Small intestine (tissue), 7 donors: ENCODE results near the gene WDR53. TPM values are rescaled to one million over a fixed set of nuclear protein-coding genes. Genes with fewer than 3 reads are reported as not detected.
"Not testable (repeated sequence)": the region's sequence is repeated elsewhere in the genome, so short reads cannot be mapped to it uniquely, and the experiment has no call there.

Experiments used
- DNase-seq, 2 donors: peaks; one replicate each; pipeline versions ENCODE4 v3.0.0 to v3.0.0-alpha.2; 2013
- FAIRE-seq: peaks from 2 replicates; lab custom pipeline; 2012; peaks lifted over from hg19 to GRCh38; lab: Jason Lieb, UNC
- H3K27ac ChIP-seq, 3 donors: one replicate each; pipeline ENCODE4 v1.5.1; 2013; ENCODE audit warnings: low read length in 2 of 3, mild to moderate bottlenecking in 2 of 3, control low read depth in 1 of 3, inconsistent platforms in 1 of 3, low read depth in 1 of 3, moderate library complexity in 1 of 3
- H3K27me3 ChIP-seq, 3 donors: one replicate each; pipeline ENCODE4 v1.6.1; 2013; ENCODE audit warnings: low read length in 3 of 3, inconsistent platforms in 1 of 3; ENCODE audit not compliant: control insufficient read depth in 3 of 3, insufficient read depth in 3 of 3
- H3K36me3 ChIP-seq, 3 donors: one replicate each; pipeline ENCODE4 v1.6.1; 2013; ENCODE audit warnings: low read length in 3 of 3, inconsistent platforms in 1 of 3, low read depth in 1 of 3, mild to moderate bottlenecking in 1 of 3, moderate library complexity in 1 of 3; ENCODE audit not compliant: control insufficient read depth in 3 of 3, insufficient read depth in 2 of 3
- H3K4me1 ChIP-seq, 3 donors: one replicate each; pipeline ENCODE4 v1.6.1; 2013; ENCODE audit warnings: low read length in 2 of 3, inconsistent platforms in 1 of 3, low read depth in 1 of 3, mild to moderate bottlenecking in 1 of 3, moderate library complexity in 1 of 3; ENCODE audit not compliant: control insufficient read depth in 3 of 3, insufficient read depth in 2 of 3
- H3K4me3 ChIP-seq, 3 donors: one replicate each; pipeline ENCODE4 v1.5.1; 2013; ENCODE audit warnings: low read length in 3 of 3, control low read depth in 1 of 3, inconsistent platforms in 1 of 3, low read depth in 1 of 3, mild to moderate bottlenecking in 1 of 3, moderate library complexity in 1 of 3
- H3K9me3 ChIP-seq, 2 donors: one replicate each; pipeline ENCODE4 v1.6.1; 2013; ENCODE audit warnings: low read depth in 1 of 2, low read length in 1 of 2; ENCODE audit not compliant: control insufficient read depth in 2 of 2, insufficient read depth in 1 of 2
- WGBS, 3 donors: extraction: QIAGEN DNeasy Blood & Tissue Kit; methylation state at CpG; one replicate each; pipeline ENCODE4 v1.1.7; 2013; 5-methylcytosine and 5-hydroxymethylcytosine counted together
- polyA plus RNA-seq, 4 donors: library from polyadenylated mRNA; stranded (reverse) in 3 of 4; unstranded in 1 of 4; fragments of 200-250 nt in 3 of 4; fragments of 120-200 nt in 1 of 4; gene quantifications; one replicate each; pipeline versions ENCODE4 v1.2.1 to v1.2.3, GENCODE V29; 2013
- donor health status: healthy with polysubstance abuse.
- donor health status: control.
- donor health status: control.
- donor health status: Bipolar disorder and iron deficiency.
- donor health status: healthy.

The WDR53 gene
- polyA plus RNA-seq, 4 donors = 5.4 to 9.8 (median 8.1) TPM

GRCh38 chr3:196555295-196555694, 13.1 kb downstream of the WDR53 start:
- H3K27me3 ChIP-seq = no peaks in the 10 kb centered on the region
- WGBS, 3 donors = 87 to 95% (median 93%) methylated on average over 3 of the region's 3 CpGs
- DNase-seq (no peak), FAIRE-seq (no peak)
- H3K4me3 ChIP-seq = no peak overlapping the region
- H3K4me1 ChIP-seq = no peaks in the 10 kb centered on the region
- peaks cover 0 to 4% of the 10 kb centered on the region in 2 donors for H3K9me3 ChIP-seq
- H3K27ac ChIP-seq = no peak overlapping the region
- H3K36me3 ChIP-seq = peaks cover 0 to 5% (median 0%) of the 10 kb centered on the region in 3 donors

- no peak overlapping the region for H3K27ac ChIP-seq
- H3K27me3 ChIP-seq = no peaks in the 10 kb centered on the region
- 73 to 83% (median 74%) methylated on average over 3 of the region's 3 CpGs for WGBS, 3 donors
- no peaks in the 10 kb centered on the region for H3K4me1 ChIP-seq
- no peak overlapping the region for H3K4me3 ChIP-seq
- H3K9me3 ChIP-seq = peaks cover 0 to 14% of the 10 kb centered on the region in 2 donors
- peaks cover 0 to 4% (median 0%) of the 10 kb centered on the region in 3 donors for H3K36me3 ChIP-seq
- DNase-seq (no peak), FAIRE-seq (no peak)
Measured at GRCh38 chr3:196554205-196554604, 14.1 kb downstream of the WDR53 start.

GRCh38 chr3:196553551-196553950, 14.8 kb downstream of the WDR53 start:
- 95 to 97% (median 96%) methylated on average over 9 of the region's 9 CpGs for WGBS, 3 donors
- no peaks in the 10 kb centered on the region for H3K4me1 ChIP-seq
- H3K9me3 ChIP-seq = peaks cover 0 to 17% of the 10 kb centered on the region in 2 donors
- no peak for FAIRE-seq
- H3K4me3 ChIP-seq = no peak overlapping the region
- no peaks in the 10 kb centered on the region for H3K27me3 ChIP-seq
- no peak for DNase-seq
- H3K36me3 ChIP-seq = peaks cover 0 to 4% (median 0%) of the 10 kb centered on the region in 3 donors
- no peak overlapping the region for H3K27ac ChIP-seq

GRCh38 chr3:196552253-196552652, 16.1 kb downstream of the WDR53 start:
- H3K36me3 ChIP-seq = peaks cover 0 to 2% (median 0%) of the 10 kb centered on the region in 3 donors
- no peaks in the 10 kb centered on the region for H3K27me3 ChIP-seq
- H3K4me3 ChIP-seq = no peak overlapping the region
- no peak overlapping the region for H3K27ac ChIP-seq
- peaks cover 0 to 17% of the 10 kb centered on the region in 2 donors for H3K9me3 ChIP-seq
- FAIRE-seq (peak; percentile 67), DNase-seq (no peak)
- WGBS, 3 donors = 96 to 98% (median 97%) methylated on average over 5 of the region's 5 CpGs
- no peaks in the 10 kb centered on the region for H3K4me1 ChIP-seq

- H3K36me3 ChIP-seq, DNase-seq, H3K27me3 ChIP-seq, H3K4me3 ChIP-seq, H3K4me1 ChIP-seq, FAIRE-seq, H3K27ac ChIP-seq: not testable (repeated sequence)
- peaks cover 0 to 17% of the 10 kb centered on the region in 2 donors for H3K9me3 ChIP-seq
- 81 to 88% (median 84%) methylated on average over 3 of the region's 3 CpGs for WGBS, 3 donors
Measured at GRCh38 chr3:196550172-196550571, 18.2 kb downstream of the WDR53 start.

- not testable (repeated sequence) for H3K27ac ChIP-seq, H3K36me3 ChIP-seq, H3K4me1 ChIP-seq, H3K27me3 ChIP-seq, FAIRE-seq, H3K4me3 ChIP-seq, DNase-seq
- peaks cover 0 to 17% of the 10 kb centered on the region in 2 donors for H3K9me3 ChIP-seq
- 85 to 100% (median 94%) methylated on average over 1 of the region's 1 CpG for WGBS, 3 donors
Measured at GRCh38 chr3:196549312-196549711, 19.0 kb downstream of the WDR53 start.

- WGBS, 3 donors = 94 to 97% (median 94%) methylated on average over 2 of the region's 2 CpGs
- H3K4me1 ChIP-seq = no peaks in the 10 kb centered on the region
- FAIRE-seq (no peak), DNase-seq (no peak)
- no peaks in the 10 kb centered on the region for H3K36me3 ChIP-seq
- H3K9me3 ChIP-seq = peaks cover 0 to 17% of the 10 kb centered on the region in 2 donors
- no peak overlapping the region for H3K27ac ChIP-seq
- no peaks in the 10 kb centered on the region for H3K27me3 ChIP-seq
- no peak overlapping the region for H3K4me3 ChIP-seq
Measured at GRCh38 chr3:196547067-196547466, 21.3 kb downstream of the WDR53 start.

GRCh38 chr3:196546537-196546936, 21.8 kb downstream of the WDR53 start:
- Histone ChIP-seq H3K36me3 (no peaks in the 10 kb centered on the region), H3K4me3 (no peak overlapping the region), H3K9me3 (peaks cover 0 to 17% of the 10 kb centered on the region in 2 donors), H3K27ac (no peak overlapping the region), H3K4me1 (no peaks in the 10 kb centered on the region), H3K27me3 (no peaks in the 10 kb centered on the region)
- FAIRE-seq = no peak
- WGBS, 3 donors = 48 to 69% (median 49%) methylated on average over 5 of the region's 5 CpGs
- DNase-seq = no peak

- FAIRE-seq (no peak), DNase-seq (no peak)
- WGBS, 3 donors = 94 to 97% (median 94%) methylated on average over 2 of the region's 2 CpGs
Measured at GRCh38 chr3:196544491-196544992, 23.8 kb downstream of the WDR53 start.

More at GRCh38 chr3:196544491-196544992, 23.8 kb downstream of the WDR53 start:
- Histone ChIP-seq H3K36me3 (no peaks in the 10 kb centered on the region), H3K4me3 (no peak overlapping the region), H3K9me3 (peaks cover 0 to 6% of the 10 kb centered on the region in 2 donors), H3K27ac (no peak overlapping the region), H3K4me1 (no peaks in the 10 kb centered on the region), H3K27me3 (no peaks in the 10 kb centered on the region)
